ACHN (cell line): ENCODE data around the gene INSYN2A.

Experiments
- DNase-seq: peaks from one replicate; pipeline ENCODE4 v3.0.0-alpha.2; 2015
- in situ Hi-C: cut with HindIII; loops from 2 replicates; pipeline ENCODE4 v1.10.0; 2017; ENCODE audit warnings: low sequenced_read_pairs, low pct_ligation_motif_present, low pct_unique_long_range_greater_than_20kb

INSYN2A gene

DNA sequence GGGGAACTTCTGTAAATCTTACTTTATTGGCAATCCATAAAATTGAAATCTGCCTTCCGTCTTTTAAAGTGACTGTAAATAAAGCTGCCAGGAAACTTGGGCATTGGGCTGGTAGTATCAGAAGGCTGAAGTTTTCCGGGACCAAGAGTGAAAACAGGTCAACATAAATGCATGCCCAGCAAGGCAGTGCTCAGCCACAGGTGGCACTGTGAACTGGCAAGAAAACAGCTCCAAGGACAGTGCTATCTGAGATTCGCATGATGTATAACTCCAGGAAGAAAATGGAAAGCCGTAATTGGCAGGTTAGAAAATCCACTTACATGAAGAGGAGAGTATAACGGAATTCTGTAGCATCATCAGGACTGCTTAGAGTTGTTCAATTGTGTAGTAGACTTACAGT, 1.9 kb upstream of the INSYN2A start:
- in situ Hi-C loops: no loop called here
- peak; percentile 9 for DNase-seq

DNA sequence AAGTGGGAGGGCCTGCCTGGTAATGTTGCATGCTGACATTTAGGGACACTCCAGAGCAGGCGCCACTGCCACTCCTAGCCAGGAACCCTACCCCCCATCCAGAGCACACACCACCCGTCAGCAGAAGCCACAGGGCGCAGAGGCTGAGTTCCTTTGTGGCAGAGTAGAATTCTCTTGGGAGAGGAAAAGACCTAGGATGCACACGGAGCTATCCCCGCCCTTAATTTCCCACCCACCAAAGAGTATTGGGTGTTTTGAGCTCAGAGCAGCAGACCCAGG, 702 bp upstream of the INSYN2A start:
- DNase-seq: no peak
- in situ Hi-C loops: no loop called here

DNA sequence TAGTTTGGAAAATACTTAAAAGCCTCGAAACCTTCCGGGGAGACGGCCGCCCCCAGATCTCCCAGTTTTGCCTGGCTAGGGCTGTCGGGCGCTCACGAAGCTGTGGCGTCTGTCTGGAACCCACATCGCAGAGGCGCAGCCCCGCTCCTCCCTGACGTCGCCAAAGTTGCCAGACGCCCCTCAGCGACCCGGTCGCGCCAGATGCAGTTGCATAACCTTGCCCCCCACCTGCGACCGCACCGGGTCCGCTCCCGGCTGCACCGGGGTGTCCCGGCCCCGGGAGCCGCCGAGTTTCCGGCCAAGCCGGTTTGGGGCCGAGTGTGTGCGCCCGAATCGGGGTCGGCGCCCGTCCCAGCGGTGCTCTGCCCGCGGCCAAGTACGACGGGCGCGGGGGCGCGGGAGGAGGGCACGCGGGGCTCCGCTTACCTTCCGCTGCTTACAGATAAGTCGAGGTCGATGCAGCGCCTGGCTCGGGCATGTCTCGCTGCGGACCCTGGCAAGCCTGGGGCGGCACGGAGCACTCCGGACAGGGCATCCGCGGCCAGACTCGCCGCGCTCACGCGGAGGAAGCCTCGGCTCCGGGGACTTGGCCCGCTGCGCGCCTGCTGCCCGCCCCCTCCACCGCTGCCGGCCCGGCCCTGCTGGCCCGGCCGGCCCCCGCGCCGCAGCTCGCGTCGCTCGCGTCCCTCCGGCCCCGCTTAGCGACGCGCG, 665 bp downstream of the INSYN2A start:
- peak; percentile 33 for DNase-seq
- in situ Hi-C loops: no loop called here

DNA sequence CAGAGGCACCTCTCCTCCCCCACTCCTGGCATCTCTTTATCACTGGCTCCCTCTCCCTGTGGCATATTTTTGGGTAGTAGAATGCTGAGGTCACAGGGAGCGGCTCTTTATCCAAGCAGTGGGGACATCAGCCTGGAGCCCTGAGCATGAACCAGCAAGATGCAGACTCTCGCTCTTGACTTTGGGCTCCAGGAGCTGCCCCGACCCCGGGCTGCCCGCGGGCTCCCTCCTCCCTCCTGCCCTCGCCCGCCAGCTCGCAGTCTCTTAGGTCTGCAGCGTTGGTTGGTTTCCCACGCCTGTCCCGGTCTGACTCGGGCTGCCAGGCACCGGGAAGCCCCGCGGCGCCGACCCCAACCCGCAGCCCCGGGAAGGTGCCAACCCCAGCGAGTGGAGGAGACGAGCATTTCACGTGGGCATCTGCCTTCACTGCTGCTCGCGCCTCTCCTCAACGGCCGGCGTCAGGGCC, 1.3 kb downstream of the INSYN2A start:
- in situ Hi-C loops: no loop called here
- DNase-seq: peak; percentile 8

DNA sequence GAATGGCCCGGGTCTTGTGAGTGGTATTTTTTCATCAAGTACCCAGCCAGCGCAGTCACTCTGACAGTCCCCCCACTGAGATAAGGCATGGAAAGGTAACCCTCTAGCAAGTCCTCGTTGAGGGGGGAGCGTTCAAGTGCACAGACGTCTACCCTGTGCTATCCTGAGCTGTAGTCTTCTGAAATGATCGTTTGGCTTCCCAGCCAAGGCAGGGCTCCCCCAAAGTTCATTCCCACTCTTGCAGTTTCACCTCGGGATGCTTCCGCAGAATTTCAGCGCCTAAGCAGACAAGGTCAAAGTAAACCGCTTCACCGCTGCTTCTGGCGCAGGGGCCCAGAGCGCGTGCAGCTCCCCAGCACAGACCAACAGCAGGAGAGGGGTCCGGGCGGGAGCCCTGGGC, 1.8 kb downstream of the INSYN2A start:
- no peak for DNase-seq
- in situ Hi-C loops: no loop called here

DNA sequence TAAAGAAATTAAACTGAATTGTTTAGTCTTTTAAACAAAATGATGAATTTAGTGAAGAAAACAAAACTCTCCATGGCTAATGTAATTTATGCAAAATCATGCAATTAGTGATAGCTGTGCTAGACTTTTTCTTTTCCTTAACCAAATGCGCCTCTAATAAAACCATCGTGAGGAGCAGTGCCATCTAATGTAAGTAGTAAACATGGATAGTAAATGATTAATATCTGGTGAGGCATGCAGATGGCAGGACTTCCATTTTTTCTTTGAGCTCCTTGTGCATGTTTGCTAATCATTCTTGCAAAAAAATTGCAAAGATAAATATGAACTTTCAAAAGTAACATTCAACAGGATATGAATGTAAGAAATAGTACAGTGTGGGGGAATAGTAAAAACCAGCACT, 2.3 kb downstream of the INSYN2A start:
- DNase-seq: peak; percentile 19
- in situ Hi-C loops: no loop called here

DNA sequence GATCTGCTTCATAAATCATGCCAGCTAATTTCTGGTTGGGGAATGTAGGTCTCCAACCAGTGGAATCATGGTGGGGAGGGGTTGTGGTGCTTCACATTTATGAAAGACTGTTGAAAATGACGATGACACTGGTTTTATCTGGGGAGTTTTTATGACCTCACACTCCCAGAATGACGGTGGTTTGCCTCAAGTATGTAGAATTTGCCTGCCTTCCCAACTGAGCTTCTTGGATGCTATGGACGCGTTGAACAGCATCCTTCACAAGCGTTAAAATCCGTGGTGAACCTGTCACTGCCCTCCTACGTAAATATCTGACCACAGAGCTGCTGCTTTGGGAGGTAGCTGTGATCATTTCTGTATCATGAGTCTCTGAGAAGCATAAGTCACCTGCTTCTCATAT, 3.3 kb downstream of the INSYN2A start:
- in situ Hi-C loops: no loop called here

DNA sequence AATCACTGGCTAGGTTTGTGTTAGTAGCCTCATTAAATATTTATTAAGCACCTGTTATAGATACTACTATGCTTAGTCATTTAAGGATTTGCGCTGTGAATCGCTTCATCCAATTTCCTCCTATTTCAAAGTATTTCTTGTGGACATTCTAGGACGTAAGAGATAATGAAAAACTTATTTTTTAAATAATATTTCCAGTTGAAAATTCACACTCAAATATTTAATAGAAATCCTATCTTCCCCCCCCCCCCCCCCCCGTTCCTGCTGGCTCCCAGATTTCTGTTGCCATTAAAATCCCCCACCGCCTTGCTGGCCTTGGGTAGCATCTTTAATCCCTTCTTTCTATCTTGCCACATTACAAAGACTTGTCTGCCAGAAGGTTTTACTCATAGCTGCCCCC, 6.0 kb downstream of the INSYN2A start:
- no peak for DNase-seq
- in situ Hi-C loops: no loop called here

More for the DNA sequence above, 3.3 kb downstream of the INSYN2A start:
- peak; percentile 6 for DNase-seq

DNA sequence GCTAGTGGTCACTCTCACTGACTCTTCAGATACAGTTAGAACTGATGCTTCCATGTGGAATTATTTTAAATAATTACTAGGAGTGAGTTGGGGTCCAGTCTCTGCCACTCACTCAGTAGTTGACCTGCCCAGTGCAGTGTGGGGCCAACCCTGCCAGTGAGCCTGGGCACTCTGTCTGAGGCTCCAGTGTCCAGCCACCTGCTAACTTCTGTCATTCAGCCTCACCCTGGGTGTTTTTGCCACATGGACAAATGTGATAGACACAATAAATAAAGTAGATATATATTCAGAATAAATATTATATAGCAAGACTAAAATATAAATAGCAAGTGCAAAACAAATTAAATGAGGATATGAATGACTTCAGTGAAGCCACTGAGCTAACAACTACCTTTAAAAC, 7.2 kb downstream of the INSYN2A start:
- in situ Hi-C loops: no loop called here
- no peak for DNase-seq

DNA sequence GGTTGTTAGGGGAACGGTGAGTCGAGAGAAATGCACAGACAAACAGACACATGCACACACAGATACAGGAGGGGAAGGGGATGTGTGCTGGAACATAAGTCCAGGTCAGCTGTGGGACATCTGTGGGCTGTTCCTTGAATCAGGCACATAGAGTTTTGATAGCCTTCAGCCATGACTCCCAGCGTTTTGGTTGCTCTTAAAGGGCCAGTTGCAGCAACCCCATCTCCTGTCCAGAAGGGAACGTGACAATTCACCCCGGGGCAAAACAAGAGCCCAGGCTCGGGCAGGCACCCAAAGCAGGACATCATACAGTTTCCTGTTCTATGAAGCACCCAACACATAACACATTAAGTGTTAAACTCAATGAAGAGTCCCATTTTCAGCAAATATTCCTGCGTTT, 9.6 kb downstream of the INSYN2A start:
- in situ Hi-C loops: no loop called here
- DNase-seq: no peak

DNA sequence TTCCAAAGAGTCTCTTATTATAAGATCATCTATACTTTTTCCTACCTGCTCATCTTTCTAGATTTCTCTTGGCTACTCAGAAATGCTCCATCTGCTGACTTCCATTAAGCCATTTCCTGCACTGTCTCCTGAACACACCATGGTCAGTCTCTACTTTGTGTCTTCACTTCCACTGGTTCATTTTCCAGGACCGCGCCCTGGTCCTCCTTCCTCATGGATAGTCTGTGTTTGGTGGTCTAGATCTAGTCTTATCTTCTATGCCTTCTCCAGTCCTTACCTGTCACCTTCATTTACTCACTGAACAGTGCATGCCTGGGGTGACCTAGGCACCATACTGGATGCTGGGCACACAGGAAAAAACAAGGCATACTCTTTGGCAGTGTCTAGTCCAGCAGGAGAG, 11.8 kb downstream of the INSYN2A start:
- in situ Hi-C loops: no loop called here
- DNase-seq: no peak

DNA sequence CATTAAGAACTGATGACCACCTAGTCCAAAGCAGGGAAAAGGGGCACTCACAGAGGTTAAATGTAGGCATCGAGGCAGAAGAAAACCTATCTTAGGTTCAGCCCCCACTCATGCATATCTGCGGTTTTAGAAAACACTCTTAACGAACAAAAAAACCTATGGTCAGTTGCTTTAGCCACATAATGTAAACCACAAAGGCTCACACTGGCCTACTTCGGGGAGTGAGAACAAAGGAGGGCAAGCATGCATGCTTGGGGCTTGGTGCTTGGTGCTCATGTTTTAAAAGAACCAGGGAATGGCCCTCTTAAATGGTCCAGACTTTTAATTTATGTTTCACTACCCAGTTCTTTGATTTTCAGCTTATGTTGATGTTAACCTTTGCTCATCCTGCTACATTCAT, 14.2 kb downstream of the INSYN2A start:
- in situ Hi-C loops: no loop called here

DNA sequence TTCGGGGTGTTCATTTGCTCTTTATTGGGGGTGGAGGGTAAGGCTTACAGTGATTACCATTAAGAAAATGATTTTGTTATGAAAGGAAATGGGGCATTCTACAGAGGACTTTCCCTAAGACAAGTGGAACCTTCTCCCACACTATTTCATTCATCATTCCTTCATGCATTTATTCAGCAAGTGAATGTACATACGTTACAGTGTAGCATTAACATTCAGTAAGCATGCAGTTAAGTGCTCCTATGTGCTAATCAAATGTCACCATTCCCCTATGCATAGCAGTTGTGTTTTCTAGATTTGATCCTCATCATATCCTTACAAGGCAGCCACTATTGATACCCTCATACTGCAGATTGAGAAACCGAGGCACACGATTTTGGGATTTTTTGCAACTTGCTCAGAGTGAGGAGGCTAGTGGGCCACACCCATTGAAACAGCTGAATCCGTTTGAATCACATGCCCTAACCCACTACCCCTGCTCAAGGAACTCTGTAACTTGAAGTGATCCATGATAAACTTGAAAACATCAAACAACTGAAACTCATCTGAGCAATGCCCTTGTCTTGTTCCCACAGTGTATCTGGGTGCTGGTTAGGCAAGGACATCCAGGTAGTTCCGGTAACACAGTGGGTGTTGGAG, 16.7 kb downstream of the INSYN2A start:
- no peak for DNase-seq
- in situ Hi-C loops: no loop called here

More for the DNA sequence above, 14.2 kb downstream of the INSYN2A start:
- no peak for DNase-seq

DNA sequence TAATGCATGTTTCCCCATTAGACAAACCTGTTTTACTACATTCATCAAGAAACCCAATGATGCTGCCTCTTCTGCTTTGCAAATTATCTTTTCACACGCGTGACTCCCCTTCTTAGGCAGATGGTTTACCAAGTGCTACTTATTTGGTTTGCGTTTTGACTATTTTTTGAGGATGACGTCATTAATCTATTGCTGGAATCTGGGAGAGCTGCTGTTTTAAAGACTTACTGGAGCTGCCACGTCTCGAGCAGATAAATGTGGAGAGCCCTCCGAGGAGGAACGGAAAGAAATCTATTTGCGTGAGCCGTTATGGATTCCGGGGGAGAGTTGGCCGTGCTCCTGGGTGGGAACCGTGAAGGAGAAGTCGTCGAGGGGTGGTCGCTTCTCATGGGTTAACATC, 19.7 kb downstream of the INSYN2A start:
- DNase-seq: no peak
- in situ Hi-C loops: no loop called here

DNA sequence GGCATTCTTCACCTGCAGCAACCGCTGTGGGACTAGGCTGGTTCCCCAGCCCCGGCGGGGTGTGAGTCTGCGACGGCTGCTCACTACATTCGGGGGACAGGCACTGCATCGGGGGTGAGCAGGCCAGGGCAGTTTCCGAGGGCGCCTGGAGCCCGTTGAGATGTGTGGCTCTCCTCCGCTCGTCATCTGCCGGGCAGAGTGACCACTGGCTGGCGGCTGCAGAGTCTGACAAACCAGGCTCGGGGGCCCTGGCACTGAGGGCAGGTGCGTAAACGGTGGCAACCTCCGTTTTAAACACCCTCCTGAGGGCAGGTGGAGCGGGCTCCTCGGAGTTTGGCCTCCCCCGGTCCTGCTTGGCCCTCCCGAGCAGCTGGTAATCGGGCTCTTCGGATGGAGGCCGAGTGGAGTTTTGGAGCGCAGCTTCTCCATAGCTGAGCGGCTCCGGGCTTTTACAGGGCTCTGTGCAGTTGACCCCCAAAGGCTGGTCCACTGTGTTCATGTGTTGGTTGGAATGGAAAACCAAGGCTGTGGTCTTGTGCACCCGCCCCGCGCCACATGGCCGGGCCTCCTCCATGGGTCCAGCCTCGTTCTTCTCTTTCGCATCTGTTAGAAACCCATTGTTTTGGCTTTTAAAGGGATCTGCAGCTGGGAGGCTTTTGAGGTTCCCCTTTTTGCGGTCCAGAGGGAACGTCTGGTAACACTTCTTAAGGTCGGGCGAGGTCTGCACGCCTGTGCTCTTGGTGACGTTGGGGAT, 20.9 kb downstream of the INSYN2A start:
- no peak for DNase-seq
- in situ Hi-C loops: no loop called here

DNA sequence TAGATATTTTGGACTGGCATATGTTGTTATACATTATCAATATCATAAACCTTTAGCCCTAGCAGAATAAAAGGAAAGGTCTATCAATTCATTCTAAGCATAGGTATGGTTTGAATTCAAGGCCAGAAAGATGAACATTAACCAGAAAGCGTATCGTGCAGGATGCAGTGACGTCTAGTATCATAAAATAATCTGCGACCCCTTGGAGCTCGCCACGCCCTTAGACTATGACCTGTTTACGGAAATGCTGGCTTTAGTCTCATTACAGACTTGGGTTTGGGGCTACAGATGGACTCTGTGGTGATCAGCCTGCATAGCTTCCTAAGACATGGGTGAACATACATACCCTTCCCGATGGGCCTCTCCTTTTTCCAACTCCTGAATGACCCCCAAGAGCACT, 21.5 kb downstream of the INSYN2A start:
- in situ Hi-C loops: no loop called here
- DNase-seq: no peak

DNA sequence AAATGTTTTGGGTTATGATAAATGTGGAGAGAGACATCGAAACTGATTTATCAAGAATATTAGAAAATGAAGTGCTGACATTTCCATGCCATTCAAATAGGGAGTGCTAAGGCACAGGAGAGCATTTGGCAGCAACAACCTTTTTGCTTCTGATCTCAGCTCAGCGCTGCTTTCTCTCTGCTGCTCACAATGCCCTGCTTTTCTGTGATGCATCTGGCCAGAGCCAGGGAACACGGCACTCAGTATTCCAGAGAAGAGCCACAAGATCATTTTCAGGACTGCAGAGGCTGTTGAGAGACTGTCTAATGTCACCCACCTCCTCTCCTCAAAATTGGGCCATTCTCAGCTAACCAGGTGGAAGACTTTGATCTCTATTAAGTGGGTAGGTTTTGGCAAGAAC, 28.1 kb downstream of the INSYN2A start:
- in situ Hi-C loops: no loop called here
- no peak for DNase-seq

DNA sequence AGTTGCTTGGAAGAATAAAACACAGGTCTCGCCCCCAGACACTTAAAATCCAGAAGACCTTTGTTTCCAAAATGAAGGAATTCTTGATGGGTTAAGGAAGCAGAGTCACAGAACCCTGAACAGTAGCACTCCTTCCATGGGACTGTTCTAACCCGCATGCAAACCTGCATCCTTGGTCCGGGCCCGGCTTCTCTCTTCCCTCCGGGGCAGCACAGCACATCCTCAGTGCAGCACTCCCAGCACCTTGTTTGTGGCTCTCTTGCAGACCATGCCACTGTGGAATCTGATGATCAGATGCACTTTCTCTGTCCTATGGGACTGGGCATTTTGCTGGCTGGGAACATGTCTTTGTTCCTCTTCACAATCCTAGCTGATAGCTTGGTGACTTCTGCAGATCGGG, 33.5 kb downstream of the INSYN2A start:
- in situ Hi-C loops: no loop called here

DNA sequence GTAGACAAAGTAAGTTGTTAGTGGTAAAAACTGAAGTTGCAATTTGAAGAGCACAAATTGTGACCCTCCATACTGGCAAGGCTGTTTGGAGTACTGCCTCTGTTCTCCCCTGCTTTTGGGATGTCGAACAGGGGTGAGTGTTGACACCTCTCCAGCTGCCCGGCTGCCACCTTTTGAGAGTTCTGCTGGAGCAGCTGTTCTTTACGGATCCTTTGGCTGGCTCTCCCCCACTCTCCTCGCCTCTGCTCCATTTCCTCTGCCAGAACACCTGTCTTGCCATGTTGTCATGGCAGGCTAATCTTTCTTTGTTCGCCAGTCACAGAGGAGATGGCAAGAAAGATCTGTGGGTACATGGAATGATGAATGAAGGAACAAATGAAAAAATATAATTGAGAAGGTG, 34.9 kb downstream of the INSYN2A start:
- DNase-seq: no peak
- in situ Hi-C loops: no loop called here

More for the DNA sequence above, 33.5 kb downstream of the INSYN2A start:
- no peak for DNase-seq
